ENCODE data around the gene ASZ1.
"Not testable (repeated sequence)": the region's sequence is repeated elsewhere in the genome, so short reads cannot be mapped to it uniquely, and the experiment has no call there.

Gene ASZ1, protein sequence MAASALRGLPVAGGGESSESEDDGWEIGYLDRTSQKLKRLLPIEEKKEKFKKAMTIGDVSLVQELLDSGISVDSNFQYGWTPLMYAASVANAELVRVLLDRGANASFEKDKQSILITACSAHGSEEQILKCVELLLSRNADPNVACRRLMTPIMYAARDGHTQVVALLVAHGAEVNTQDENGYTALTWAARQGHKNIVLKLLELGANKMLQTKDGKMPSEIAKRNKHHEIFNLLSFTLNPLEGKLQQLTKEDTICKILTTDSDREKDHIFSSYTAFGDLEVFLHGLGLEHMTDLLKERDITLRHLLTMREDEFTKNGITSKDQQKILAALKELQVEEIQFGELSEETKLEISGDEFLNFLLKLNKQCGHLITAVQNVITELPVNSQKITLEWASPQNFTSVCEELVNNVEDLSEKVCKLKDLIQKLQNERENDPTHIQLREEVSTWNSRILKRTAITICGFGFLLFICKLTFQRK

DNA sequence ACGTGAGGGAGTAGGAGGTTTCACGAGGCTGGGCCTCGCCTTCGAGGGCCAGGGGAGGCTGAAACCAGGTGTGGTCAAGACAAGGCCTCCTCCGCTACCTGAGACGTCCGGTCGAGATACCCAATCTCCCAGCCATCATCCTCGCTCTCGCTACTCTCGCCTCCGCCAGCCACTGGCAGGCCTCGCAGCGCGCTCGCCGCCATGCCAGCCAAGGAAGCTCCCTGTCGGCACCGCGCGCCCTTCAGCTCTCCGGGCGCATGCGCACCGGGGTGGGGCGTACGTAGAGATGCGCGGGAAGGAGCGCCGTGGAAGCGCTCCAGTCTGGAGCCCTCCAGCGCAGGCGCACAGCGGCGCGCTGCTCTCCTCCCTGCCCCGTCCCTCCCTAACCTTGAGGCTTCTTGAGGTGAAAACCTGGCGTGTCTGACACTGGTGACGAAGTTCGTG, at the start of gene ASZ1:
TSS of gene ASZ1 (minus strand) at position 236 of the 444 bp plus-strand sequence. CDS start at position 203, 33 bp downstream.
- DNase-seq (ENCODE audit: low read depth): no peak

DNA sequence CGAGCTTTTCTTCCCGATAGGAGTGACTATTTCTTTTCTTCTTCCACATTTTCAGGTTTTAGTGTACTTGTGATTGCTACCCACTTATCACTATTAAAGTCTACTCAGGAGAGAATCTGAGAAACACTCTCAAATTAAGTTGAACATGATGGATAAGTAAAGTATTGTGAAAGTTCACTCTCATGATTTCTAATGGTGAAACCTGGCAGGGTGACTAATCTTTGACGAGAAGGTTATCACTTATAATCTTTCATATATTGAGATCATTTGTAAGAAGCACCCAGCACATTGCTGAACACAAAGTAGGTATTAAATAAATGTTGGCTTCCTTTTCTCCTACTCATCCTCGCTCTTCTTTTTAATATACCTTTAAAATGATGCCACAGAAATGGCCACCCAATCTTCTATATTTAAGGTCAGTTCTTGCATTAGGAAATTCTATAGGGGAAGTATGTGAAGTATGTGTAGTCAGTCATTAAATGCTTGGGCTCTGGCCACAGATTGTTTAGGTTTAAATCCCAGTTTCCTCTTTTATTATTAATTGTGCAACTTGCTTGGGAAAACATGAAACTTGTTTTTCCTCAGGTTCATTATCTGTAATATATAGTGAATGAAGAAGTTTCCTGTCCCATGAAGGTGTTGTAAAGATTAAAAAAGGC, 49.4 kb upstream of the ASZ1 start:
- no peak for DNase-seq (ENCODE audit: low read depth)

DNA sequence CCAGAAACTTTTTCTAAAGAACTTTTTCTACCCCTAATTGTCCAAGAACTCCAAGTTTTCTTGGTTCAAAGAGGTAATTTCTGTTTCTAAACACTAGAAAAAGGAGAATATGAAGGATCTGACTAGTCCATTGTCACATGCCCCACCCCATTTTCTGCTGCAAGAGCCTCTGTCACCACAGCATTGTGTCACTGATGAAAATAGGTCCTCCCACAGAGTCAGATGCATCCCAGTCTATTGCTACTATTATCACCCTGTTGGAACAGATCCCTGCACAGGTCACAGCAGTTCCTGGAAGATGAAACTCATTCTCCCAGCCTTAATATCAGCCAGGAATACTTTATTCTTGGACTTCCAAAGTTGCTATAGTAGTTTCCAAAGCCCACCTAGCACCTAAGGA, 45.0 kb upstream of the ASZ1 start:
- no peak for DNase-seq (ENCODE audit: low read depth)

DNA sequence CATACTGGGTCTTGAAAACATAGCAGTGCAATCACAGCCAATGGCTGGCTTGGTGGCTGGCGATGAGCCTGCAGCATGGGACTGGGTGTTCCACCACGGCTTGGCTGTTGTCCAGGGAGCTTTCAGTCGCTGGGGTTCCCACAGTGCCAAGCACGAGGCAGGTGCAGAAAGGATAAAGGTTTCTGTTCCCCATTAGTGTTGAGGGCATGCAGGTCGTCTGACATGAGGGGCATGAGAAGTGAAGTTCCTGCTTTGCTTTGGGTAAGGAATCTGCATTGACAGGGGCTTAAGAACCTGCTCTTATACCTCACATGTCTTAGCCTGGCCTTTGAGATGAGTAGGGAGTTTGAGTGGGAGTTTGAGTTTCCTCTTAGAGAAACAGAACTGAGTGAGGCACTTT, 43.5 kb upstream of the ASZ1 start:
- DNase-seq (ENCODE audit: low read depth): no peak

DNA sequence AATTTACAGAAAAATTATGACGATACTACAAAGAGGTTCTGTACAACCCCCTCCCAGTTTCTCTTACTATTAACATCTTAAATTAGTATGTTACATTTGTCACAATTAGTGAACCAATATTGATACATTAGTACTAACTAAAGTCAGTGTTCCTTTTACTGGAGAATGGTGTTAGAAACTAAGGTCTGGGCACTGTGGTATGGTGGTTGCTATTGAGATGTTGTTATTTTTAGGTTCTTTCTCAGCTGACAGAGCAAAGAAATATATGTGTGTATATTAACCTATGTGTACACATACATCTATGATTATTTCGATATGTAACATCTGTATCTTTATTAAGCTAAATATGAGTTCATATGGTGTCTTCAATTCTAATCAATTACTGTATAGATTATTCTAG, 40.9 kb upstream of the ASZ1 start:
- DNase-seq (ENCODE audit: low read depth): no peak

DNA sequence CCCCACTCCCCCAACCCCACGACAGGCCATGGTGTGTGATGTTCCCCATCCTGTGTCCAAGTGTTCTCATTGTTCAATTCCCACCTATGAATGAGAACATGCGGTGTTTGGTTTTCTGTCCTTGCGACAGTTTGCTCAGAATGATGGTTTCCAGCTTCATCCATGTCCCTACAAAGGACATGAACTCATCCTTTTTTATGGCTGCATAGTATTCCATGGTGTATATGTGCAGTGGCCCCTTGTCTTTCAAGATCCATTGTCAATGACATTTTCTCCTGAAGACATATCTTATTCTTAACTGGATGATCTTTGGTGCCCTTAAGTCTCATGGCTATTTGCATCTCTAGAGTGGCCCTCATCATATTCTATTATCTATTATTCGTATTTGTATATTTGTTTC, 33.5 kb upstream of the ASZ1 start:
- not testable (repeated sequence) for DNase-seq (ENCODE audit: low read depth)

DNA sequence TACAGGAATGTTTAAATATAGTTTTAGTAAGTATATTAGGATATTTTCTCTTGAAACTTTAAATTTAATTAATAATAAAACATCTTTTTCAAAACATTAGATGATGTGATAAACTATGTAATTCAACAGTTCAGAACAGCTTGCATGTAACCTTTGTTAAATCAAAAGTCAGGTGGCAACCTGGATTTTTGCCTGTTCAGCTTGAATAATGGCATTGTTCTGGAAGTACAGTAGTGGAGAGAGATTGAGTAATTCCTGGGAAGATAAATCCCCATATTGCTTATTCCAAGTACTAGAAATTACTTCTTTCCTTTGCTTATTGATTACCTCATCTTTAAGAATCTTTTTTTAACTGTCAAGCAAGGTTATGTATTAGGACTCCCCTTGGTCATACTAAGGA, 32.4 kb upstream of the ASZ1 start:
- no peak for DNase-seq (ENCODE audit: low read depth)

DNA sequence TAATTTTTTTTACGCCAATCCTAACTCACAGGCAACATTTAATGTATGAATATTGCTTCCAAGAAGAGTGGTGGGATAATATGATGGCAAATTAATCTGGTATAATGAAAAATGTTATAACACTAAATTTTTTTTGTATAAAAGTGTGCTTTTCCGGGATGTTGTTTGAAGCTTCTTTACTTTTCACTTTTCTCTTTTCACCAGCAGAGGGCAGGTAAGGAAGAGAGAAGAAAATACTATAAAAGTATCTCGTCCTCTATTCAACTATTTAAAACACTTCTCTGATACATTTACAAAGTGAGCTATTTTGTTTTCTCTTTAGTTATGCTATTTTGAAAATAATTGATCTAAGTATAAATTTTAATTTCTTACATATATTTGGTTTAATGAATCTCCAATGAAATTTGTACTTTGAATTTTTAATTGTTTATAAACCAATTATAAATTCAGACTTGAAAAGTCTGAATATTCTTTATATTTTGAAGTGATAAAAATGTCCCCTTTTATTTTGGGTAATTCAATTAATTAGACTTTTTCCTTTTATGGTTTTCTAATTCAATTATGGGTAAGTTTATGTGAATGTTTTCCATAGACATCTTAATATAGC, 31.8 kb upstream of the ASZ1 start:
- no peak for DNase-seq (ENCODE audit: low read depth)

DNA sequence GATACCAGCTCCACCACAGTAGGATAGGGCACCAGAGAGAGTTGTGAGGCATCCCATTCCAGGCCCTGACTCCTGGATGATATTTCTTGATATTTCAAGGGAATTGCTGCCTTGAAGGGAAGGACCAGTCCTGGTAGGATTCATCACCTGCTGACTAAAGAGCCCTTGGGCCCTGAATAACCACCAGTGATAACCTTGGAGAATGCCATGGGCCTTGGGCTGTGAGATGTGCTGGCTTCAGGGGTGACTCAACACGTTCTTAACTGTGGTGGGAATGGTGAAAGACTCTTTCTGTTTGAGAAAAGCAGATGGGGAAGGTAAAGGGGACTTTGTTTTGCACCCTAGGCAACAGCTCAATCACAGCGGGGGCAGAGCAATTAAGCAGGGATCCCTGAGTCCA, 21.4 kb upstream of the ASZ1 start:
- no peak for DNase-seq (ENCODE audit: low read depth)

DNA sequence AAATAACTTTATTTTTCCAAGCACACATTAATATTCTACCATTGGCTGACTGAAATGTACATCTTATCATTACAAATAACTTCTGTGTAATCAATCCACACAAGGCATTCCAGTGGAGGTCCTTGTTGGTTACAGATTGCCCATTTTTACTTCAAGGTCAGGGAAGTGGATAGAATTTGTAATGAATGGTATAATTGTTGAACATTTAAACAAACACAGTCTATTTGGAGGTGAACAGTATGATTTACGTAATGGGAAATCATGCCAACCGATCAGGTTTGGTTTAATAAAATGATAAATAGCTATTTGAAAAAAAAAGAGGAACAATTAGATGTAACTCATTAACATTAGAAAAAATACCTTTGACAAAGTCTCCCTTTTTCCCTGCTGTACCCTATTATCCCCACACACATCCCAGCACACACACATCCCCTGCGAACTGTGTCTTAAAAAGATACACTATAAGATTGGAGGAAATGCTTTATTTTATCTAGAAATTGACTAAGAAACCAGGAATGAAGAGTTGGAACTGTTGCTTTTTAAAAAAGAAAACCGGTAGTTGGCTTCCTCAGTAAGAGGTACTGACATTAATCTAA, 19.0 kb upstream of the ASZ1 start:
- no peak for DNase-seq (ENCODE audit: low read depth)

DNA sequence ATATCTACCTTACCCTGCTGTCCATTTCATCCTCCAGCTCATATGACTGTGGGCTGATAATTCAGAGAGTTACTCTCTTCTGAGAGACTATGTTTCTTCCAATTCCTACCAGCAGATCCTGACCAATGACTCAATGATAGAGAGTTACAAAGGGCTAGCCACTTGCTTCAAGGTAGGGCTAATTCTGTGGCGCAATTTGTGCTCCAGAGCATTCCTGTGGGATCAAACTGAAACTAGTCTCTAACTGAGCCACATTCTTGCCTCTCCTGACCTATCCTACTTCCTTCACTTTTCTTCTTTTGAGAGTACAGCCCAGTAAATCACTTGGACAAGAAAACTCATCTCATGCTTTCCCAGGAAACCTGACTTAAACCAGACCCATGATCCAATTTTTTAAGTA, 17.9 kb upstream of the ASZ1 start:
- DNase-seq (ENCODE audit: low read depth): no peak

DNA sequence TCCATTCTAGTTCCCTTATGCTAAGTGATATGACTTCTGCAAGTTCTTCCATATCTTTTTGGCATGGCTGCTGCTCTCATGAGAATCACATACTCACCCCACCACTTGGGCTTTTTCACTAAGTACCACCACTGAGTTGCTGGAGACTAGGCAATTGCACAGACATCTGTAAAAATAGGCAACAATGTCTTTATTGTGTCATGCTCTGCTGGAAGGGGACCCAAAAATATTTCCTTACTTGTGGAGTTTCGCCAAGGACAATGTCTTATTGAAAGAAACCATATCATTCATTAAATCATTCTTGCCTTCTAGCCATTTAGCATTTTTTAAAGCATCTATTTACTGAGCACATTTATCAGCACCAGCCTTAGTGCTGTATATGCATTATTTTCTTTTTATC, 17.4 kb upstream of the ASZ1 start:
- no peak for DNase-seq (ENCODE audit: low read depth)

DNA sequence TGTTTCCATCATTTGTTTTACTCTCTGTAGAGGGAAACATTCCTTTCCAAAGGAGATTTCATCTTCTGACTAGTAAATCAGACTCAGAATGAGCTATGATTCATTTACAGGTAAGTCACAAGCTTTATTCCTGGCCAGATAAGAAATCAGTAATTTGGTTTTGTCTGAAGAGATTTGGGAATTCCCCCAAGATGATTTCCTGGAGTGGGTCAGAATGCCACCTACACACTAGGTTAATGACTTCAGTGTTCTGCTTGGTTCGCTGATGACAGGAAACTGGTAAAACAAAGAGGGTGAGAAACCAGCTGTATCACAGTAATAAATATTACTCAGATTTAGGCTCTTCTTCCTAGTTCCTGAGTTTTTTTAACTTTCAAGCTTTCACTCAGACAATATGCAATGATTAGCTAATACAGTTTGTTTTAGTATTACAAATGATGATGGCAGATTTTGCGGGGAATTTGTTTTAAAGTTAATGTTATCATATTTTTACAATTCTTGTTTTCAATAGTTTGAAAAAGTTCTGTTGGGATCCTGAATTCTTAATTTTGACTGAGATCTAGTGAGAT, 8.3 kb upstream of the ASZ1 start:
- DNase-seq (ENCODE audit: low read depth): no peak

DNA sequence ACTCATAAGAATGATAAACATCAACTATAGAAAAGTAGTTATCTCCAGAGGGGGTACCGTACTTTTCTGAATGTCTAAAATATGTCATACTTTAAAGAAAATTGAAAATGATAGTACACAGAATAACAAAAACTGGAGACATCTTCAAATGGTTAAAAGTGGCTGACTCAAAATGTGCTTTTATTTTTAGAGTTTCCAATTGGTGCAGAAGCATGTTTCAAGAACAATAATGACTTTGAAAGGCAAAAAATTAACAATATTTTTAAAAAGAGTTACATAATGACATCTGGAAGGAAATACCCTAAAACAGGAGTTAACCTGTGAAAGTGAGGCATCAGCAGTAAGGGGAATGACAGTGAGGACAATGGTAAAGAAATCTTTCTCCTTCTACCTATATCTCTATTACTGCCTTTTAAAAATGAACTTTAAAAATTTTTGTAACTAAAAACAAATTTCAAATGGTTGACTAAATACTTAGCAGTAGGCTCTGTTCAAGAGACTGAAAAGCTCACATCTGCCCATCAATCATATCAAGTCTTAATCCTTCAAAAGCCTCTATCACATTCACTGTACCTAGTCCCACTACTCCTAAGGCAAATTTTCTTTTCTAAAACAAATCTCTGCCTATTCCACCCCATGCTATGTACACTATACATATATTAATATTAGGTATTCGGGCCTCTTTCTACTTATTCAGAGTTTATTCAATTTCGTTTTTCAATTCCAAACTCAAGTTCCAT, 3.0 kb downstream of the ASZ1 start:
- DNase-seq (ENCODE audit: low read depth): no peak

DNA sequence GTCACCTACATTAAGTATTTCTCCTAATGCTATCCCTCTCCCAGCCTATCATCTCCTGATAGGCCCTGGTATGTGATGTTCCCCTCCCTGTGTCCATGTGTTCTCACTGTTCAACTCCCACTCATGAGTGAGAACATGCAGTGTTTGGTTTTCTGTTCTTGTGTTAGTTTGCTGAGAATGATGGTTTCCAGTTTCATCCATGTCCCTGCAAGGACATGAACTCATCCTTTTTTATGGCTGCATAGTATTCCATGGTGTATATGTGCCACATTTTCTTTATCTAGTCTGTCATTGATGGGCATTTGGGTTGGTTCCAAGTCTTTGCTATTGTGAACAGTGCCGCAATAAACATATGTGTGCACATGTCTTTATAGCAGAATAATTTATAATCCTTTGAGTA, 12.7 kb downstream of the ASZ1 start:
- DNase-seq (ENCODE audit: low read depth): not testable (repeated sequence)

DNA sequence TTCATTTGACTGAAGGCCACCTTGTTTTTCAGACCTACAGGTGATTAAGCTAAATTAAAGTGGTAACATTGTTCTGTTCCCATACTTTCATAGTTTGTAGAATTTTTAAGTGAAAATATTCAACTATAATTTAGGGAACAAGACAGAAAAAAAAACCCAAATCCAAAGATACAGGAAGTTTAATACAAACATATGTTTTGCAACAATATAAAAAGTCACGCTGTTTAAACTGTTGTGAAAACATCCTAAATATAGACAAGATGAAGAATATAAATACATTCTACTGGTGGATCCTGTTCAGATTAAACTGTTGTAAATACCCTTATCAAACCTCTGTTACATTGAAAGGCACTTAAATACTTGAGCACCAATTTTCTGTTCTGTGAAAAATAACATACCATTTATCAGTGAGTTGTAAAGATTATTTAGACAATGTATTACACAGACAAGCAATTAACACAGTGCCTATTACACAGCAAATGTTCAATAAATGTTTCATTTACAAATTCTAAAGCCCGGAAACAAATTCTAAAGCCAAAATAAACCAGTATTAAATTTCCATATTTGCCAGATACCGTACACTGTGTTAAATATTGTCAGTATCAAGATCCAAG, 14.2 kb downstream of the ASZ1 start:
- no peak for DNase-seq (ENCODE audit: low read depth)

DNA sequence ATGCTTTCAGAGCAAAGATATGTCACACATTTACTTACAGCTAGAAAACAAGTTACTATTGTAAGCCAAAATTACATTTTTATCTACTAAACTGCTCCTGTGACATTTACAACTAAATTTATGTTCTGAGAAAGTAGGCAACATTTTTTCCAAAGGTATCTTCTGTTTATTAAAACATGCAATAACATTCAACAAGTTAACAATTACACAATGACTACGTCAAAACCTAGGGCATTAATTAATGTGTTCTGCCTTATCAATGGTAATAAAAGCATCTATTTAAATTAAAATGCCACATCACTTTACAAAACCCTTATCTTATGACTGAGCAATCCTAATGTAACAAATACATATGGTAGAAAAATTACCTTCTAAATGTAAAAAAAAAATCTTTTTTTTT, 14.9 kb downstream of the ASZ1 start:
- no peak for DNase-seq (ENCODE audit: low read depth)

DNA sequence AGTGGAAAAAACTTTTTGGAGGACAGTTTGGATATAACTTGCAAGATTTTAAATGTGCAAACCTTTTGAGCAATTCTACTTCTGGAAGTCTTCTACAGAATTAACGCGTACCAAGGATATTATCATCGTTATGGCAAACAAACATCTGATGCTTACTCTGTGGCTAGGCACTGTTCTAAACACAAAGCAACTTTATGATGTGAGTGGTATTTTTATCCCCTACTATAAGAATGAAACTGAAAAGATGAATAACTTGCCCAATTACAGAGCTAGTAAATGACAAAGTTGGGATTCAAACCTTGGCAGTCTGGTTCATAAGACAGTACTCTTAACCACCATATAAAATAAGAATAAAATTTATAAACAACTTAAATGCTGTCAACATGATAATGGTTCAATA, 15.8 kb downstream of the ASZ1 start:
- no peak for DNase-seq (ENCODE audit: low read depth)

DNA sequence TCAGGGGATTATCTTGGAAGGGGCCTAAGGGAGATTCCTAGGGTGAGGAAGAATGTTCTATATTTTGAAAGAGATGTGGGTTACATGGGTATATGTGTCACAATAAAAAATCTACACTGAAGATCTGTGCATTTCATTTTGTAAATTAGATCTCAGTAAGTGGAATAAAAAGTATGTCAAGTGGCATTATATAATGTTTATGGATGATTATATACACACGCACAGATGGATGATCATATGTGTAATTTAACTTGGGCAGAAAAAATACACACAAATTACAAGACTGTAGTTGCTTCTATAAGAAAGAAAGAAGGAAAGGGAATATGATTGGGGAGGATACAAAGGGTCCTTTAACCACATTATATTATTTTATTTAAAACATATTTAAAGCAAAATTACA, 18.5 kb downstream of the ASZ1 start:
- DNase-seq (ENCODE audit: low read depth): no peak

DNA sequence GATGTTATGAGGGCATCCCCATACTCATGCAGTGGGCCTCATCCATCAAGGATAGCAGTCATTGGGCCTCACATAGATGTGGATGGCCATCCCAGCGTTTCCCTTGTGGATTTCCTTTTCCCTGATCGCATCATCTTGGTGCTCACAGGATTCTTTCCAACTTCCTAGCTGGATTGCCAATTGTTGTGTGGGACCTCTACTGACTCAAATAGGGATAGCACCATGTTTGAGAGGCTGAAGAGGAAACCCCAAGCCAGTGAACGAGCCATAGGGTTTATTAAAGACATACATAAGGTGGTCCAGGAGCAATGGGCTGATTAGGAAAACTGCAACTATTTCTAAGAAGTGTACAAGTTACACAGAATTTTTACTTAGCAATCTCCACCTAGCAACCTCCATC, 21.8 kb downstream of the ASZ1 start:
- DNase-seq (ENCODE audit: low read depth): no peak

DNA sequence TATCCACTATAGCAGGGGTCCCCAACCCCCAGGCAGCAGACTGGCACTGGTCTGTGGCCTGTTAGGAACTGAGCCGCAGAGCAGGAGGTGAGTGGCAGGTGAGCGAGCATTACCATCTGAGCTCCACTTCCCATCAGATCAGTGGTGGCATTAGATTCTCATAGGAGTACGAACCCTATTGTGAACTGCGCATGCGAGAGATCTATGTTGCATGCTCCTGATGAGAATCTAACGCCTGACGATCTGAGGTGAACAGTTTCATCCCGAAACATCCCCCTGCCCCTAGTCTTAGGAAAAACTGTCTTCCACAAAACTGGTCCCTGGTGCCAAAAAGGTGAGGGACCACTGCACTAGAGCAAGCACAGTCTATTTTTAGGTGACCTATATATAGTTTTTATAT, 23.6 kb downstream of the ASZ1 start:
- DNase-seq (ENCODE audit: low read depth): no peak

Measured in stimulated activated CD8-positive, alpha-beta memory T cell treated with anti-CD3 and anti-CD28 coated beads, Interleukin-15, amount 100 ng/mL, for 1 hour (primary cell).